ENCODE measurements around the gene RAPGEF3.

Gene RAPGEF3

DNA sequence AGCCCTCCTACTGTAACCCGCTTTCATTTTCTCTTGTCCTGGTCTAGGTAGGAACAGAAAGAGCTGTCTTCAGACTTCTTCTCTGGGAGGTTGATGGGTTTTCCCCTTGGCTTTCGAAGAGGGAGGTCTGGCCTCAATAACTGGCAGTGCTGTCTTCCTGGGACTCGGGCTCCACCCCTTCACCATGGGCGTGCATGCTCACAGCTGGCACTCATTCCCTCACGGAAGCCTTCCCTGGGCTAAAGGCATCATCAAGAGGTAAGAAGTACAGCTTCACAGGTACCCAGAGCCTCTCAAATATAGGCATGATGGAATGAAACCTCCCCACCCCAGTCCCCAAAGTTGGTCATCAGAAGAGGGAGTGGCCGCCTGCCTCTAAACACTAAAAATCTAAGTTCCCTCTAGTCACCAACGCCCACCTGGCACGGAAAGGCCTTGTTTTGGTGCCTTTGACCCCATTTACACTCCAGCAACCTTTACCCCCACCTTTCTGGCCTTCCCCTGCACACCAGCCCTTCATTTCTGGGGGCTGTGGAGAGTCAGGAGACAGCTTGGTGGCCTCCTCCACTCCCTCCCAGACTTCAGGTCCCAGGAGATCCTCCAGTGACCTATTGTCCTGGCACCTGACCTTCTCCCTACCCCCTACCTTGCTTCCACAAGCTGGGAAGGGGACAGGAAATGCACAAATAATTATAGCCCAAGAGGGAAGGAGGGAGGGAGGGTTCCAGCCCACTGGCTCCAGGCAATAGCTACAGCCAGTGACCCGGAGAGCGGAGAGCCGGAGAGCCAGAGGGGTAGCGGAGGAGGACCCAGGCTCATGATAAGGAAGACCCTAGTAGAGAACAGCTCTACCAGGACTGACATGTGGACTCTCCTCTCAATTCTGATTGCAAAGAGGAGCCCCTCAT, 2.8 kb downstream of the RAPGEF3 start:
- DNase-seq = no peak

GRCh38 chr12:47754881-47755280, 3.8 kb downstream of the RAPGEF3 start:
- no peak for DNase-seq

- no peak for DNase-seq
These were observed 4.6 kb downstream of the RAPGEF3 start for GRCh38 chr12:47754126-47754525.

GRCh38 chr12:47753021-47754001, 5.4 kb downstream of the RAPGEF3 start:
- DNase-seq = no peak

GRCh38 chr12:47752552-47752951, 6.1 kb downstream of the RAPGEF3 start:
- peak; percentile 57 for DNase-seq

- DNase-seq = no peak
These were observed 6.6 kb downstream of the RAPGEF3 start for GRCh38 chr12:47752121-47752520.

- DNase-seq = no peak
These were observed 7.1 kb downstream of the RAPGEF3 start for GRCh38 chr12:47751561-47751960.

DNA sequence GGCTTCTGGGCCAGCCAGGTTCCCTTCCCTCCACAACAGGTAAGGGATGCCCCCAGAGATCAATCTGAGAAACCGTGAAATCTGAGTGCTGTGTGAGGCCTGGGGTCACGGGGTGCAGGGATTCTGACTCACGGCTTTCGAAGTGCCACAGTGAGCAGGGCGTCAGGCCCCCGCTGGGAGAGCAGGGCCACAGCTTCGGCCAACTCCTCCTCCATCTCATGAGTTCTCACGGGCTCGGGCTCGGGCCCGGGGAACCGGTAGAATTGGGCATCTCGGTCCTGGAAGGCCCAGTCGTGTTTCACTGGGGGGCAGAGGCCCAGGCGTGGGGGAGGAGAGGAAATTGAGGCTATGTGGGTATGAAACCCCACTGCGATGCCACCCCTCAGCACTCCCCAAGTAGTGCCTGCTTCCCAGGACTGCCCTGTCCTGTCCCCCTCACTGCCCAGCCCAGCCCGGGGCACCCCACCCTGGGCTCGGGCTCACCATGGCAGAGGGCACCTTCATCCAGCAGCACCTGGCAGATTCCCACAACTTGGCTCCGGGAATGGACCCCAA, 7.7 kb downstream of the RAPGEF3 start:
- no peak for DNase-seq

DNA sequence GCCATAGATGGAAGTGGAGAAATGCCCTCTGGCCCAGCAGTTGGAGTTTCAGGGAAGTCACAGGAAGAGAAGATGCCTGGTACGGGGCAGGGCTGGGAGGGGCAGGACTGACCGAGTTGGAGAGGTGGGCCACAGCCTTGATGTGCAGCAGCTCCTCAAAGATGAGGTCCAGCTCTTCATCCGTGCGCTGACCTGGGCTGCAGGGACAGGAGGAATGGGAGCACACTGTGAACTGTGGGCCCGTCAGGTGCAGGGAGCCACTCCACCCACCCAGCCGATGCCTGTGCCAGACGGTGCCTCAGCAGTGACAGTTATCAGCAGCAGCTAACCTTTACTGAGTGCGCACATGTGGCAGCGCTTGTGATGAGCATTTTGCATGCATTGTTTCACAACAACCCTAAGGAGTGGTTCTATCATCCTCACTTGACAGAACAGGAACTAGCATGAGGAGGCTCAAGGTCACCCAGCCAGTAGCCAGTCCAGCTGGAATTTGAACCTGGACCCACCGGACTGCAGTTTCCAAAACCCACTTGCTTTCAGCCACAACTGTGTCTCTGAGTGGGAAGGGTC, 8.4 kb downstream of the RAPGEF3 start:
- no peak for DNase-seq

- no peak for DNase-seq
These were observed 9.8 kb downstream of the RAPGEF3 start for GRCh38 chr12:47748899-47749298.

GRCh38 chr12:47748507-47748828, 10.2 kb downstream of the RAPGEF3 start:
- no peak for DNase-seq

GRCh38 chr12:47747596-47748506, 10.8 kb downstream of the RAPGEF3 start:
- no peak for DNase-seq

GRCh38 chr12:47747126-47747525, 11.6 kb downstream of the RAPGEF3 start:
- no peak for DNase-seq

GRCh38 chr12:47746523-47746922, 12.2 kb downstream of the RAPGEF3 start:
- no peak for DNase-seq

DNA sequence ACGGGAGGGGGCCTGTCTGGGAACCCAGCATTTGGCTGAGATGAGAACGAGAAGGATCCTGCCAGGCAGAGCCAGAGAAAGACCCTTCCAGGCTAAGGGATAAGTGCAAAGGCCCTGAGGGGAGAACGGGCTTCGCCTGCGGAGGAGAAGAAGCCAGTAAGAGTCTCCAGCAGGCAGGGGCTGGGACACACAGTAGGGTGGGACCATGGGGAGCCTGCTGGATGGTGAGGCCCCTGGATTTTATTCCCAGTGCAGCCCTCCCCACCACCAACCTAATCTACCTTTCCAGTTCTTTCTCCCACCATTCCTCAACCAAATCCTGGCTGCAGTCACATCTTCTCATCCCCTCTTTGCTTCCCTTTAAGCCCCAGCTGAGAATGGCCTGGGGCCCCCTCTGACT, 12.6 kb downstream of the RAPGEF3 start:
- DNase-seq = no peak

DNA sequence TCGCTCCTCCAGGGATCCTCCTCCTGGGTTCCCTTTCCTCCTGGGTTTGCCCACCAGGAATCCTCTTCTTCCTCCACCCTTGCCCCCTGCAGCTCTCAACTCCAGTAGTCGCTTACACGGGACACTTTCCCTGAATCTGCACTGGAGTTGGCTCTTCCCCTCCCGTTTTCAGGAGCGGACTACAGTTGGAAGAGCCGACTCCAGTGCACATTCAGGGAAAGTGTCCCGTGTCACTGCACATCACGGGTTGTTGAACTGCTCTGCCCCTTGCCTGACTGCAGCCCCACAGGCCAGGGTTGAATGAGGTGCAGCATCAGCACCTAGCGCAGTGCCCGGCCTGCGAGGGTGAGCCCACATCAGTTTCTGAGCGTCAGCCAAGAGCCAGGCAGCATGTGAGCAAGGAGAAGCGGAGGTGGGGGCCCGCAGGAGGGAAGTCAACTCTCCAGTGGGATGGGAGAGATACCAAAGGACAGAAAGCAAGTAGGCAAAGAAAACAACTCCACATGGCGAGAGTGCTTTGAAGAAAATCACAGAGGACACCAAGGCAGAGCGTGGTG, 13.1 kb downstream of the RAPGEF3 start:
- no peak for DNase-seq

- no peak for DNase-seq
These were observed 13.8 kb downstream of the RAPGEF3 start for GRCh38 chr12:47744778-47745436.

GRCh38 chr12:47744005-47744651, 14.6 kb downstream of the RAPGEF3 start:
- no peak for DNase-seq

DNA sequence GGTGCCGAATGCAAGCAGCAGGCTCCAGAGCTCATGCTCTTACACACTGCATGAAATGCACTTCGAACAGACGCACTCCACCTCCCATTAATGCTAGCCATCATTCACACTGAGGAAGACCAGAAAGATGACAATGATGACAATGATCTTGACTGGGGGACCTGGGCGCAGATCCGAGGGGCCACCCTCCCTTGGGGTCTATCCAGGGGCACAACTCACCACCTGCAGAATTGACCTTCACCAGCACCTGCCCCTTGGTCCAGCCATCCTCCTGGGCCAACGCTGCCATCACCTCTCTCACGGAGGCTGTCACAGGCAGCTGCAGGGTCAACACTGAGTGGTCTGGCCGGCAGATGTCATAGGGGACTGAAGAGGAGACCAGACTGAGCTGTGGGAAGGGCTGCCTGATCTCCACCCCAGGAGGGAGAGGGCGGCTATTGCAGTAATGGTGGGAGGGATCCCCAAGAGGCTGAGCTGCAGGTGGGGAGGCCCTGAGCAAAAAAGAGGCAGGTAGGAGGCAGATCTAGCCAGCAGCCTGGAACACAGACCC, 15.3 kb downstream of the RAPGEF3 start:
- DNase-seq = no peak

DNA sequence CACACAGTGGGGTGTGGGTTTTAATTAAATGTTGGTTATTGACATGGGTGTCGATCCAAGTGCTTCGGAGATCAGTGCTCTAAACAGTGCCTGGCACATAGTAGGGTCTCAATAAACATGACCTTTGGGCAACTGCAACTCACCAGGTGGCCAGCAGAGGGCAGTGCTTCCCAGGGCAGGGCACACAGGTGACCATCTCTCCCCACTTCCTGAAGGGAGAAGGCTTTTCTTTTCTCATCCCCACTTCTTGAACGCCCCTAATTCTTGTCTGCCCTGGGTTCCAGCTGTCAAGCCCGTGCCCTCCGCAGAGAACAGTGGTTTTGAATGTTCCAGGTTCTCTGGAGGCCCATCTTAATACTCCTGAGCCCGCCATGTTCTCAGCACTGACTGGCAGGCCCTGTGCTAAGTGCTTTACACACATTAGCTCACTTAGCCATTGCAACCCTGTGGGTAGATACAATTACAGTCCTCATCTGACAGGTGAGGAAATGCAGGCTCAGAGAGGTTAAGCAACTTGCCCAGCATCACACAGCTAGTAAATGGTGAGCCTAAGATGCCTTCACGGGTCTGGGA, 16.3 kb downstream of the RAPGEF3 start:
- DNase-seq = no peak
